Colonic mucosa (tissue), 4 donors: Measurements from ENCODE around the gene DIRAS1. TPM values are rescaled to one million over a fixed set of nuclear protein-coding genes. Genes with fewer than 3 reads are reported as not detected.
A peak's percentile ranks its signal among the peaks of the same experiment; 100 is the strongest.

ENCODE experiments used
- DNase-seq: peaks from one replicate; pipeline ENCODE4 v3.0.0-alpha.2; 2020
- H3K27ac ChIP-seq: fragments of 200-600 bp; one replicate; pipeline ENCODE4 v1.8.0; 2021
- H3K27me3 ChIP-seq: fragments of 200-600 bp; one replicate; pipeline ENCODE4 v1.8.0; 2021
- H3K36me3 ChIP-seq: fragments of 200-600 bp; one replicate; pipeline ENCODE4 v1.8.0; 2021
- H3K4me1 ChIP-seq: fragments of 200-600 bp; one replicate; pipeline ENCODE4 v1.8.0; 2021; ENCODE audit warnings: mild to moderate bottlenecking
- H3K4me3 ChIP-seq: fragments of 200-600 bp; one replicate; pipeline ENCODE4 v1.8.0; 2021
- H3K9ac ChIP-seq, 2 donors: one replicate each; pipeline ENCODE4 v1.7.0; 2013; ENCODE audit warnings: control low read depth in 2 of 2, low read depth in 2 of 2, low read length in 2 of 2
- H3K9me3 ChIP-seq: fragments of 200-600 bp; one replicate; pipeline ENCODE4 v1.8.0; 2021
- CTCF ChIP-seq: fragments of 200-600 bp; IDR thresholded peaks from one replicate; pipeline ENCODE4 v1.8.0; 2022; ENCODE audit warnings: antibody characterized with exemption, mild to moderate bottlenecking
- intact Hi-C: fragments of 100-400 bp; cut with DNase I; formaldehyde crosslinking; loops from one replicate; pipeline ENCODE4 v1.14.1; 2022
- total RNA-seq, 2 donors: library from RNA; stranded (reverse); fragmentation: NEBNext Ultra II Directional in 1 of 2; extraction: Animal tissue kit (Norgen Biotek cat#: 25700) in 1 of 2; gene quantifications; one replicate each; pipeline ENCODE4 v1.2.1, GENCODE V29; 2021
- donor health status: healthy.
- donor health status: DM: no; HTN: no; CAD: no.
- donor health status: DM: no; HTN: no; CAD: no.

Gene DIRAS1
- total RNA-seq, 2 donors from 2014 or later, result 0.49 to 1.7 TPM

GRCh38 chr19:2743099-2743498 is 21.9 kb upstream of the DIRAS1 start:
- no peak for DNase-seq
- Histone ChIP-seq H3K27me3 (no peaks in the 10 kb centered on the region), H3K4me1 (no peaks in the 10 kb centered on the region), H3K4me3 (no peak overlapping the region), H3K9ac (no peak overlapping the region), H3K36me3 (no peaks in the 10 kb centered on the region), H3K9me3 (no peaks in the 10 kb centered on the region), H3K27ac (no peak overlapping the region)
- no peak for TF ChIP-seq CTCF
- intact Hi-C loops, result no loop called here

GRCh38 chr19:2740314-2740656 is 19.1 kb upstream of the DIRAS1 start:
- Histone ChIP-seq H3K4me1 (no peaks in the 10 kb centered on the region), H3K27ac (no peak overlapping the region), H3K9ac (no peak overlapping the region), H3K9me3 (no peaks in the 10 kb centered on the region), H3K36me3 (no peaks in the 10 kb centered on the region), H3K4me3 (peak overlapping the region; percentile 75), H3K27me3 (no peaks in the 10 kb centered on the region)
- intact Hi-C loops, result no loop called here
- no peak for TF ChIP-seq CTCF
- DNase-seq, result no peak

GRCh38 chr19:2739602-2740313 is 18.6 kb upstream of the DIRAS1 start, which contains the start of gene SLC39A3:
TSS of gene SLC39A3 (minus strand) at chr19:2740017. CDS start at chr19:2737257, 2,760 bp downstream.
- Histone ChIP-seq H3K9ac (peak within 1 kb of the TSS; percentile 81 to 93), H3K27ac (peak within 1 kb of the TSS; percentile 1)

GRCh38 chr19:2736550-2737190 is 15.5 kb upstream of the DIRAS1 start:
- Histone ChIP-seq H3K27ac (no peak overlapping the region), H3K4me3 (no peak overlapping the region), H3K9me3 (no peaks in the 10 kb centered on the region), H3K9ac (no peak overlapping the region), H3K27me3 (no peaks in the 10 kb centered on the region), H3K36me3 (no peaks in the 10 kb centered on the region), H3K4me1 (no peaks in the 10 kb centered on the region)
- no peak for DNase-seq
- intact Hi-C loops, result no loop called here
- TF ChIP-seq CTCF, result no peak

More at GRCh38 chr19:2739602-2740313, 18.6 kb upstream of the DIRAS1 start, which contains the start of gene SLC39A3:
- no peaks in the 10 kb centered on the region for H3K27me3 ChIP-seq
- H3K36me3 ChIP-seq, result no peaks in the 10 kb centered on the region
- TF ChIP-seq CTCF, result no peak
- intact Hi-C loops, result no loop called here
- DNase-seq, result peak; percentile 100
- no peaks in the 10 kb centered on the region for H3K9me3 ChIP-seq
- H3K4me3 ChIP-seq, result peak within 1 kb of the TSS; percentile 75
- H3K4me1 ChIP-seq, result no peaks in the 10 kb centered on the region

- Histone ChIP-seq H3K4me3 (no peak overlapping the region), H3K27me3 (no peaks in the 10 kb centered on the region), H3K9ac (no peak overlapping the region), H3K36me3 (no peaks in the 10 kb centered on the region), H3K4me1 (no peaks in the 10 kb centered on the region), H3K9me3 (no peaks in the 10 kb centered on the region), H3K27ac (no peak overlapping the region)
- DNase-seq, result no peak
- intact Hi-C loops, result no loop called here
- TF ChIP-seq CTCF, result no peak
These were observed 14.2 kb upstream of the DIRAS1 start for GRCh38 chr19:2735374-2735773.
